Measurements from ENCODE around the gene HLCS.

The HLCS gene

DNA sequence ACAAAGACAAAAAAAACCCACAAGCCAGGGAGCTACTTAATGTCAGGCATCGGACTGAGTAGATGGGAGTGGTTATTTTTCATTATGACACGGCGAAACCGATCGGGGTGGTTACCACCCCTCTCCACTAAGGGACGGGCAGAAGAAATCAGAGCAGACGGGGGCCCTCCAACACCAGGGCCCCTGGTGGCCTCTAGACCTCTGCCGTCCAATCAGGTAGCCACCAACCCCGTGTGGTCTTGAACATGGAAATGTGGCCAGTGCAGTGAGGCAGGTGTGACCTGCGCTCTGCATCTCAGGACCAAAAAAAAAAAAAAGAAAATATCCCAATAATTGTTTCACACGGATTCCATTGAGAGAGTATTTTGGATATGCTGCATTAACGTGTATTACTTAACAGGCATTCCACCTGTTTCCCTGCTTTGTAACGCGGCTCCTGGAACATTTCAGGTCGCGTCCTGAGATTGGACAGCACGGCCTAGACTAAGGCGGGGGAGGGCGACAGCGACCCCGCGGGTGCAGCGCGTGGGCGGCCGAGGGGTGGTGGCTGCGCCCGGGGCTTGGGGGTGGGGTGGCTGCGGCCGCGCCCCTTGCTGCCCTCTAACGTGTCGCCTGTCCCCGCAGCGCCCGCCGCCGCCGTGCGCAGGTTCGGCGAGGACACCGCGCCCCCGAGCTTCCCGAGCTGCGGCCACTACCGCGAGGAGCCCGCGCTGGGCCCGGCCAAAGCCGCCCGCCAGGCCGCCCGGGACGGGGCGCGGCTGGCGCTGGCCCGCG, 219.2 kb downstream of the HLCS start:
- DNase-seq (ENCODE audit: low read depth in 3 of 3): no peak

DNA sequence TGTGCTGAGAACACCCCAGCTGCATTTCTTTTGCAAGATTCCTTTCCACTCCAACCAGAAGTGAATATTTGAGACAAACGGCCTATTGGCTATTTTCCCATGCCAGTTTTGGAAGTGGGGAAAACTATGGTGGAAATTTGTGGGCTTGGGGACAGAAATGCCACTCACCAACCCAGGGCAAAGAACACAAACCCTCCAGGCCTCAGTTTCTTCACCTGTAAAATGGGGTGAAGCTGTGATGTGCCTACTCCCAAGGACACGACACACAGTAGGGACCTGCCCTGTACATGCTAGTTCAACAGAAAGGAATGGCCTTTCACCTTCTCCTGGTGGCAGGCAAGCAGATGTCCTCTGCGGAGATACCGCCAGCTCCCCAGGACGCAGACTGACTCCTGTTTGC, 221.0 kb downstream of the HLCS start:
- DNase-seq (ENCODE audit: low read depth in 3 of 3): no peak

DNA sequence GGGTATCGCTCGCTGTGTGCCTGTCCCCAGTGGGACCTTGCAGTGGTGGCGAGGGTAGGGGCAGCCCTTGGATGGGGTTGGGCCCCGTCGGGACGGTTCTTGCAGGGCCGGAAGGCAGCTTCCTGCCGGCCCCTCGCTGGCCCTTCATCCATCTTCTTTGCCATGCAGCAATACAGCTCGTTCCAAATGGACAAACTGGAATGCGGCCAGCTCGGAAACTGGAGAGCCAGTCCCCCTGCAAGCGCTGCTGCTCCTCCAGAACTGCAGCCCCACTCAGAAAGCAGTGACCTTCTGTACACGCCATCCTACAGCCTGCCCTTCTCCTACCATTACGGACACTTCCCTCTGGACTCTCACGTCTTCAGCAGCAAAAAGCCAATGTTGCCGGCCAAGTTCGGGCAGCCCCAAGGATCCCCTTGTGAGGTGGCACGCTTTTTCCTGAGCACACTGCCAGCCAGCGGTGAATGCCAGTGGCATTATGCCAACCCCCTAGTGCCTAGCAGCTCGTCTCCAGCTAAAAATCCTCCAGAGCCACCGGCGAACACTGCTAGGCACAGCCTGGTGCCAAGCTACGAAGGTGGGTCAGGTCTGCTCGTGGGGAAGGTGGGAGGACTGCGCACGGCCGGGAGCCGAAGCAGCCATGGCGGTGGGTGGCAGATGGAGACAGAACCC, 221.8 kb downstream of the HLCS start:
- DNase-seq (ENCODE audit: low read depth in 3 of 3): no peak

DNA sequence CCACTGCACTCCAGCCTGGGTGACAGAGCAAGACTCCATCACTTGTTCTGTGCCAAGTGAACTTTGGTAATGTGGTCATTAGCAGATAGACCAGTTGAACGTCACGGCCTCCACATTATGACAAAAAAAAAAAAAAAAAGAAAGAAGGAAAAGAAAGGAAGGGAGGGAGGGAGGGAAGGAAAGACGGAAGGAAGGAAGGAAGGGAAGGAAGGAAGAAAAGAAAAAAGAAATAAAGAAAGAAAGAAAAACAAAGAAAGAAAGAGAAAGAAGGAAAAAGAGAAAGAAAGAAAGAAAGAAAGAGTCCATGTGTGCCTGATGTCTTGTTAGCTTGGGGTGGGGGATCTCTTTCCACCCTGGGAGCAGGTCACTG, 222.3 kb downstream of the HLCS start:
- no peak for DNase-seq (ENCODE audit: low read depth in 3 of 3)

DNA sequence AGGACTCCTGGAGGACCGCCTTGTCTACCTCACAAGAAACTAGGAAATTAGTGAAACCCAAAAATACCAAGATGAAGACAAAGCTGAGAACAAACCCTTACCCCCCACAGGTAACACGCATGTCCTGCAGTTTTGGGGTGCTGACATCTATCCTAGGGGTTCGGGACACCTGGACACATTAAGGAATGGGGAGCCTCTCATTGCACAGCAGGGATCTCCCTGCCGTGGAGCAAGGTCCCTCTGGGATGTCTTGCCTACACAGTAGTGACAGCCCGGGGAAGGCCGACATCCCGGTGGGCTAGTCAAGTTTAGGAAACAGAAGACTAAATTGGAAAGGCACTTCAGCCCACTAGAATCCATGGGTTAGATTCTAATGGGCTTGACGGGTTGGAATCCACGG, 223.0 kb downstream of the HLCS start:
- no peak for DNase-seq (ENCODE audit: low read depth in 3 of 3)

DNA sequence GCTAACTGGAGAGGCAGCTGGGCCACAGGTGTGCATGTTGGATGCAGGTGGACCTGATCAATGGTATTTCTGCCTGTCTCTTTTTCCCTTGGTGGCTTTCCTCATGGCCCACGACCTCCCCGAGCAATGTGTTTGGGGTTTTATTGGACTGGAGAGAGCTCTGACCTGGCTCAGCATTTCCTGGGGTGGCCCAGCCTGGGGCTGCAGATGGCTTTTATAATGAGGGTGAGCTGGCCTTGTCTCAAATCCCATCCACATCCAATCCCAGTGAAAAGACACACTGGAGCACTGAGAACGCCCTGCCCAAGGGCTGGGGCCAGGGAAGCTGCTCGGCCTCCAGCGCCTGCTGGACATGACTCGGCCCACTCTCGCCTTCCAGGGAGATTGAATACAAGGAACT, 223.5 kb downstream of the HLCS start:
- no peak for DNase-seq (ENCODE audit: low read depth in 3 of 3)

DNA sequence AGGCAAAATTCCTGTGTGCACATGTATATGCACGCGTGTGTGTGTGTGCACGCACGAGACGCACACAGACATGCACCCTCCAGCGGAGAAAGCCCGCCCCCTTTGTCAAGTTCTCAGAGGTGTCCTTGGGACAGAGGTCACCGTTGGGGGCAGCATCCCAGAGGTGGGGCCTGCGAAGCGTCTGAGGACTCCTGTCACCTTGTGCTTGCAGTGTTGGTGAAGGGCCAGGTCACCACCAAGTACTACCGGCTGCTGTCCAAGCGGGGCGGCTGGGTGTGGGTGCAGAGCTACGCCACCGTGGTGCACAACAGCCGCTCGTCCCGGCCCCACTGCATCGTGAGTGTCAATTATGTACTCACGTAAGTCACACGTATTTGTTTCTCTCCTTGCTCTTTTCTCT, 225.0 kb downstream of the HLCS start:
- no peak for DNase-seq (ENCODE audit: low read depth in 3 of 3)

DNA sequence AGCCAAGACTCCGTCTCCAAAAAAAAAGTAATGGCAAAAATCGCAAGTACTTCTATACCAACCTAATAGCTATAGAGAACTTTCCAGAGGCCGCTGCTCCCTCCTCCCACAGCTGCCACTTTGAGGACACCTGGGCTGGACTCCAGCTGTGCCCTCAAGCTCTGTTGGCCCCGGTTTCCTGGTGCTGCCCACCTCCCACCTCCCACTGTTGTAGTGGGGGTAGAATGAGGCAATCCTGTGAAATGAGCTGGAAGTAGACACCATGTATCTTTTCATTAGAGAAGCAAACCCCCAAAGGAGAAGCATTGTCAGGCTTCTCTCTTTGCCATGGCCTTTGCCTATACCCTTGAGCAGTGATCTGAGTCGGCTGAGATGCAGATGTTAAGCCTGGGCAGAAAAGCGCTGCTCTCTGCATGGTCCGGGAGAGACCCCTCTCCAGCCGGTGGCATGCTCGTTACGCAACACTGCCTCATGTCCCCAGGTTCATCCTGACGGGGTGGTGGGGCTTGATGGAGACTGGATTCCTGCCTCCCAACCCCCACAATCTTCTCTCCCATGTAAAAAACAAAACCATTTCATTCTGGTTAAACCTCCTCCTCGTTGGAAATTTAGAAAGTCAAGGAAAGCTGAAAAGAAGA, 227.9 kb downstream of the HLCS start:
- DNase-seq (ENCODE audit: low read depth in 3 of 3): no peak

DNA sequence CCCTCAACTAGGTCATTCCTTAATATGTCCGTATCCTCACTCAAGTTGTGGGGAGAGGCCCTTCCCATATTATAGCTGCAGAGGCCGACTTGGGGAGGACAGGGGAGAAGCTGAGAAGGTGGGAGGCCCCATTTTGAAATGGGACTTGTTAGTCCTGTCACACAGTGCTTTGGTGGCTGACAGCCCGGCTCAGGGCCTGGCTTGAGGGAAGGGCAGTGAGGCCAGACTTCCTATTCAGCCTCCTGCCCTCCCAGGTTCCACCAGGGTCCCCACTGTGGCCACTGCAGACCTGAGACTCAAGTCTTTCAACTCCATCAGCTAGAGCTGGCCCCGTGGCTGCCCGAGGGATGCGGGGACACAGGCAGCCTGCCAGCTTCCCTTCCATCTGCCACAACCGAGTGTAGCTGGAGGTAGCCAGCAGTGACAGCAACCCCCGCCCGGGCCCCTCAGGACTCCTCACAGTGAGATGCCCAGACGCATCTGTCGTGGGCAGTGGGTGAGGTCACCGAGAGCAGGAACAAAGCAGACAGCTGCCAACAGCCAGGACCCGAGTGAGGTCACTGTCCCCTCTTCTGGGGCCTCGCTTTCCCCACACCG, 230.6 kb downstream of the HLCS start:
- DNase-seq (ENCODE audit: low read depth in 3 of 3): no peak

DNA sequence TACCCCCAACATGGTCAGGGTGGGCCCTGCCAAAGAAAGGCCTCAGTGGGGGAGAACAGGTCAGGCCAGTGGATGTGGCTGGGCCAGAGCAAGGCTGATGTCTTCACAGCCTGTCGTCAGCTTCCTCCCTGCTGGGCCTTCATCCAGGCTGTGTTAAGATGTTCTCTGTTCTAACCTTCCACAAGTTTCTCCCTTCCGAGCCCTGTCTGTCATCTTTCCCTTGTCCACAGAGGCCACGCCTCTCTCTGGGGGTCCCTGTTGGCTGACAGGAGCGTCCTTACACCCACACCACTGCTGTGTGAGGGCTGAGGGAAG, 231.3 kb downstream of the HLCS start:
- DNase-seq (ENCODE audit: low read depth in 3 of 3): no peak

DNA sequence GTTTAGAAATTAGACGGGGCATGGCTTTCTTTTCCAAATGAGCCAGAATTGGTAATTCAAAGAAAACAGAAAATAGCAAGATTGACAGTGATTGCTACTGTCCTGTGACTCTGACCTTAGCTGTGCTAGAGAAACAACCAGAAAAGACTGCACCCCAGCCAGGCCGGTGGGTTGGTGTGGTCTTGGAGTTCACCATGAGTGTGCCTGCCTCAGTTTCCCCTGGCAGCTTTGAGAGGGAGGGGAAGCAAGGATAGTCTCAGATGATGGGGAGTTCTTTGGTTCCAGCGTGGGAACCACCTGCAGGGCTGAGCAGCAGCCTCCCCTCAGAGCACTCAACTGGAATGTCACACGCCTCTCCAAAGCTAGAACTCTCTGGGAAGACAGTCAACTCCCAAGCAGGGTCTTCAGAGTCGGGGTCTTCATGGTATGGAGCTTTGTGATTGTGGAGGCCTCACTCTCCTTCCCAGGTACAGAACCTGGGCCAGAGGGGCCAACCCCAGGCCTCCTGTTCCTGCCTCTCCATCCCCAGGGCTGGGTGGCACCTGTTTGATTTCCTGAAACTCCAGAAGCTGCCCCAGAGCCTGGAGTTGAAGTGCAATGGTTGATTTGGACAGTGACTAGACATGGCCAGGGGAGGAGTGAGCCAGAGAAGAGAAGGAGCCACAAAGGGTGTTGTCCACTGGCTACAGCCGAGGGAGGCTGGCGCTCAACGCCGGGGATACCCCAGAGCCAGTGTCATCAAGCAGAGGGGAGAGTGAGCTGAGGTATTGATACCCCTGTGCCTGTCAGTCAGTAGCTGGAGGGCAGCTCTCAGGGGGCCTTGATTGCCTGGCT, 231.9 kb downstream of the HLCS start:
- DNase-seq (ENCODE audit: low read depth in 3 of 3): no peak

DNA sequence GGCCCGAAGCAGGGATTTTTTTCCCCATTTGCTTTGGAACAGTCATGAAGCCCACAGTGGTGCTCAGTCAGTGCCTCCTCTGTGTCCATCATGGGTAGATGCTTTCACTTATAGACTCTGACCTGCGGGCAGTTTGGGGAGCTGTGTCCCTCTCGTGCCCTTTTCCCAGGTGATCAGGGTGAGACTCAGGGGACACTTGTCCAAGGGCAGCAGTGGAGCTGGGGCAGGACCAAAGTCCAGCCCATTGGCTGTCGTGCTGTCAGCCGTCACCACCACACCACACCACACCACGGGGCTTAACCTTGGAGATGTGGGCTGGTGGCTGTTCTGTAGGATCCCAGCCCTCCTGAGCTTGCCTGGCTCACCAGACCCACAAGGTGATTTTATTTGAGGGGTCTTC, 232.6 kb downstream of the HLCS start:
- DNase-seq (ENCODE audit: low read depth in 3 of 3): no peak

DNA sequence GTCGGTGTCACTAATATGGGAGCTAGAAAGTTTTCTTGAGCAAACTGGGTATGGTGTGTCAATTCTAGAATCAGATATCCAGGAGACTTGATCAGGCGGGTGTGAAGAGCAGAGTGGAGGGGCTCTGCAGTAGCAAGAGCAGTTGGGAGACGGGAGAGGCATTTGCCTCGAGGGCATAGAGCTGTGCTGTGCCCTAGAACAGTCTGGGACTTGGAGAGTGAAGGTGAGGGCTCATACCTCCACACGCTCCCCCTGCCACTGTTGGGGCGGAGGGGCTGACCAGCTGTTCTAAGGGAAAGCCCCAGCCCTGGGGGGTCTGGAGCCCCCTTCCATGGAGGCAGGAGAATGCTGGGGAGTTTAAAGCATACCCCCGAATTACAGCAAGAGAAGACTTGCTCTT, 233.7 kb downstream of the HLCS start:
- DNase-seq (ENCODE audit: low read depth in 3 of 3): no peak

DNA sequence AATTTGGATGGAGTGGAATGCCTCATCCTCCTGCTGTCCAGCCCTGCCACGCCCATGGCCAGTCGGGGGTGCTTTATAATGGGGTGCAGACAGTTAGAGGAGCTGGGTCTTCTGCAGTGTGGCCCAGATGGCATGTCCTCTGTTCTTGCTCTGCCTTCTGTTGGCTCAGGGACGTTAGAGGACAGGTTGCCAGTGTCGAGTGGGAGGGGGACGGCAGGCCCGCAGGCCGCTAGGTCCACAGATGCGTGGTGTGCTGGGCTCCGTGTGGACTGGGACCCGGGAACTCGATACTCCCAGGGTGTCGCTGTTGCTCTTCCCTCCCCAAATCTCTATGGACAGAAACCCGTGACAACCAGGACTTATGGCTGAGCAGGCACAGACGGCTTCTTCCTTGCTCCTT, 234.3 kb downstream of the HLCS start:
- DNase-seq (ENCODE audit: low read depth in 3 of 3): no peak

DNA sequence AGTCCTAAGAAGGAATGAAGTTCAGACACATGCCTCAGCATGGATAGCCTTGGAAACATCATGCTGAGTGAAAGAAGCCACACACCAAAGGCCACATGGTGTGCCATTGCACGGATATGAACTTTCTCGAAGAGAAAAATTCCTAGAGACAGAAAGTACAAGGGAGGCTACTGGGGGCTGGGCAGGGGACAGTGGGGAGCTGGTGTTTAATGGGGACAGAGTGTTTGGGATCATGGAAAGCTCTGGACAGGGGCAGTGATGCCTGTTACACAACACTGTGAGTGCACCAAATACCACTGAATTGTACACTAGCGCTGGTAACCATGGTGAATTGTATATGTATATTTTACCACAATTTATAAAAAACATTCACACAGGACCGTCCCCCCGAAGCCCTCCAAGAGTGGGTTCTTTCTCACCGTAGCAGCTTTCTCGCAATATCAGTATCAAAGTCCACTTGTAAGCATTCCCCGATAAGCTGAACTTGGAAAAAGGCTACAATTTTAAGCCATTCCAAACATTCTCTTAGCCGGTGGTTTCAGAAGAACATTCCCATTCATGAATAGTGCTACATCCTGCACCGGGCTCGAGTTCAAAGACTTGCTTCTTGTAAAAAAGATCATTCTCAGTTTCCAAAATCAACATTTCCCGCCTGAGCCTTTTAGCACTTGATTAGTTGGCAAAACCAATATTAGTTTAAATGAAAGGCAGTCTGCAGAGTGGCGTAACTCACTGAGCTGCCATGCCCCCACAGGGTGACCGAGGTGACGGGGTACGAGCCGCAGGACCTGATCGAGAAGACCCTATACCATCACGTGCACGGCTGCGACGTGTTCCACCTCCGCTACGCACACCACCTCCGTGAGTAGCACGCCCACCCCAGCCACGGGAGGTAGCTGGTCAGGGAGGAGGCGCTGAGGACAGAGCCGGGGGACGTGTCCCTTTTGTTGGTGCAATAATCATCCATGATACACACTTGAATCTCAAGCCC, 235.9 kb downstream of the HLCS start:
- DNase-seq (ENCODE audit: low read depth in 3 of 3): no peak

DNA sequence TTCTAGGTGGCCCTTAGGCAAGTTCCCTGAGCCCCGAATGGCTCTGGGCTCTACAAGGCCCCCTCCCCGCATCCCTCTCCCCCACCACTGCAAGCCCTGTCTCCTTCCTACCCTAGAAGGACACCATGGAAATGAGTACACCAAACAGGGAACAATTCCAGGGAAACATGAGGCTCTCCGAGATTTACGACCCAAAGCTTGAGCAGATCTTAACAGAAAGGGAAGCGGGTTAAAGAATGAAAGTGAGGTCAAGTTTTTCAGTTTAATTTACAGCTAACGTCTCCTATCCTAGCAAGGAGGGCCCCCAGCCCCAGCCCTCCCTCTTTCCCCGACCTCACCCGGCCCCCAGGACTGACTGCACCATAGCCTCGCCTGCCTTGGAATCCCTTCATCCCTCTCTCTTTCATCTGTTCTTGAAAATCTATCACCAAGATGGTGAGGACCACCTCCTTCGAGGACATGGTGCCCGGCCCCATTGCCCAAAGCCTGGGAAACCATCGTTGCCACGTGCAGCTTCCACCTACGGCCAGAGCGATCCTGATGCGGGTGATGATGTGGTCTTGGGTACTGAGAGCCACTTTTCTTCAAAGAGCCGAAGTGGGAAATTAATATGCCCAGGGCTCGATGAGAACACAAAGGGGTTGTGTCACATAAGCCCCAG, 237.0 kb downstream of the HLCS start:
- no peak for DNase-seq (ENCODE audit: low read depth in 3 of 3)

DNA sequence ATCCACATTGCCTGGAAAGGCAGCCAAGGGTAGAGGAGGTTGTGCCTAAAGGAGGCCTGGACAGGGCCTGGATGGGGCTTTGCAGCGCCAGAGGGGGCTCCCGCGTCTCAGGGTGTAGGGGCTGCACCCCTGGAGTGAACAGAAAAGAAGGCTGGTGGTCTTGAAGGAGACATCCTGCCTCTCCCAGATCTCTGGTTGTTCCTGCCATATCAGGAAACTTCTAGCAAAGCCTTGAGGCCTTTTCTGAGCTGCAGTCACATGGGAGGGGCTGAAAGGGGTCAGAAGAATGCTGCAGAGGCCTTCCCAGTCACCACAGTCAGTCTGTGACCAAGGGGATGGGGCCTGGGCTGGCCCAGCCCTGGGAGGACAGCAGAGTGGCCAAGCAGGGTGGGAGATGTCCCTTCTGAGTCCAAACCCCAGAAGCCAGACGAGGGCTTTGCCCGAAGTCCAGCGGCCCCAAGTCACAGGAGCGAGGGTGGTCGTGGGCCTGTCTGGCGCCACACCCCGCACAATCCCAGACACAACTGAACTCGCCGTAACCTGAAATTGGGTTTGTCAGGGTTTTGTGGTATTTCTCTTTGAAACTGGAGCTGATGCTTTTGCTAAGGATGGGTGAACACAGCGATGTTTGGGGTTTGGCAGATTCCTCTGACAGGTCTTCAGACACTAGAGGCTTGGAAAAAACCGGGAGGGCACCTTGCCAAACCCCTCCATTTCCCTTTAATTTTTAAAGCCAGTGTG, 237.9 kb downstream of the HLCS start:
- DNase-seq (ENCODE audit: low read depth in 3 of 3): no peak

DNA sequence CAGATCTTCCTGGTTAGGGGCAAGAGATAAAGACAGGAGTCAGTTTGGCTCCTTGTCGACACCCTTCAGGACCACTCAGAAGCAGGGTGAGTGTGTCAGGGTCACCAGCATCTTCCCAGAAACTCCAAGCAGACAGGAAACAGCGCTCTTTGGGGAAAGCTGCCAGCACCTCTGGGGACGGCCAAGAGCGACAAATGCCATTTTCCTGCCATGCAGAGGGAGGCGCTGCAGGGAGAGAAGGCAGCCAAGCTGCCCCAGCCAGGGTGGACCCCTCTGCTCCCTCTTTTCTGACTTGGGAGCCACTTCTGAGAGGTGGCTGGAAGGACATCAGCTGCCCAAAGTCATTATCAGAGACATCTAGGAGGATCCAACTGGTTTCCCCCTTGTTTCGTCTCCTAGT, 238.6 kb downstream of the HLCS start:
- no peak for DNase-seq (ENCODE audit: low read depth in 3 of 3)

DNA sequence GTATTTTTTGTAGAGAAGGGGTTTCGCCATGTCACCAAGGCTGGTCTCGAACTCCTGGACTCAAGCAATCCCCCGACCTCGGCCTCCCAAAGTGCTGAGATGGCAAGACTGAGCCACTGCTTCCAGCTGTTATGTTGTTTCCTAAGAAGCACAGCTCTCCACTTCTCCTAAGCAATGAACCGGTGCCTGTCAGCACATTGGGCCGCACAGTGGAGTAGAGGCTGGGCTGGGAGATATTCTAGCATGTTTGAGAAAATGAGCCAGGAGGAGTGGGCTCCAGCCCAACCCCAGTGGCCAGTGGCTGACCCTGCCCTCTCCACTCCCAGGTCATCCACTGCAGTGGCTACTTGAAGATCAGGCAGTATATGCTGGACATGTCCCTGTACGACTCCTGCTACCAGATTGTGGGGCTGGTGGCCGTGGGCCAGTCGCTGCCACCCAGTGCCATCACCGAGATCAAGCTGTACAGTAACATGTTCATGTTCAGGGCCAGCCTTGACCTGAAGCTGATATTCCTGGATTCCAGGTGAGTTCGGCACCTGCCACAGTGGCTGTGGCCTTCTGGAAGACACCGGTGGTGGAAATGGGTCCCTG, 240.6 kb downstream of the HLCS start:
- no peak for DNase-seq (ENCODE audit: low read depth in 3 of 3)
